ENCODE measurements around the gene CHCT1. TPM values are rescaled to one million over a fixed set of nuclear protein-coding genes. Genes with fewer than 3 reads are reported as not detected.

The CHCT1 gene
- total and polyA plus RNA-seq, 2 of the 8 experiments (the other 6 are each of a cell fraction or from before 2014, with no cell fraction given): 0.06 TPM; not detected in 1

DNA sequence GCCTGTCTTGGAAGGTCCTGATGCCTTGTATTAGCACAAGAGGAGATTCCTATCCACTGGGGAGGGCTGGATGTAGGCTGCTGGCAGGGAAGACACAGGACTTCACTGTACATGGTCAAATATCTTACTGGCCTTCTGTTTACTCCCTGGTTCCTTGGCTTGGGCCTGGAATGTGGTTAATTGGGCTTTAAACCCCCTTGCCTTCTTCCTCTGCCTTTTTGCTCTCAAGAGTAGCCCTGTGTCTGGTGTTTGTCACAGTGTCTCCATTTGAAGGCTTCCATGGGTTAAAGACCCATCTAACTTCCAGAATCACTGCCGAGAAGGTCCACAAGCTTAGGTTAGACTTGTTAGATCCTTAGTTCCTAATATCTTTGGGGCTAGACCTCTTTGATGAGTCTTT lies 7.1 kb upstream of the CHCT1 start:
- Histone ChIP-seq H2BK12ac (ENCODE audit: low read depth, low read length) (no peak overlapping the region), H4K8ac (ENCODE audit: extremely low read depth, insufficient read depth, low read length) (no peak overlapping the region), H4K20me1 (replicated peaks in 1 of 2; ENCODE audit: control insufficient read depth in 1 of 2, insufficient read depth in 2 of 2, low read length in 2 of 2) (no peaks in the 10 kb centered on the region), H3K27me3 (replicated peaks in 1 of 4; ENCODE audit: control insufficient read depth in 3 of 4, extremely low read depth in 1 of 4, insufficient read depth in 3 of 4, low read length in 3 of 4) (no peaks in the 10 kb centered on the region), H3K18ac (ENCODE audit: extremely low read depth, low read length) (no peak overlapping the region), H2BK120ac (replicated peaks; ENCODE audit: low read depth, low read length) (no peak overlapping the region), H3K4me1 (replicated peaks in 1 of 4; ENCODE audit: control insufficient read depth in 3 of 4, insufficient read depth in 4 of 4, low read length in 3 of 4) (no peaks in the 10 kb centered on the region), H3K27ac (ENCODE audit: low read depth, low read length) (no peak overlapping the region), H3K9me3 (ENCODE audit: insufficient read depth in 2 of 2, low read depth in 1 of 2, low read length in 1 of 2) (peaks cover 0 to under 1% of the 10 kb centered on the region in 2 experiments; a peak in 1 of 4 replicates), H3K4me3 (ENCODE audit: extremely low read depth in 1 of 4, insufficient read depth in 2 of 4, low read depth in 3 of 4, low read length in 4 of 4) (no peak overlapping the region), H2BK5ac (ENCODE audit: low read depth, low read length) (no peak overlapping the region), H3K9ac (replicated peaks in 1 of 4; ENCODE audit: extremely low read depth in 1 of 4, low read depth in 3 of 4, low read length in 3 of 4) (no peak overlapping the region), H3K79me1 (ENCODE audit: low read depth, low read length) (no peaks in the 10 kb centered on the region), H3K4me2 (ENCODE audit: insufficient read depth in 1 of 2, low read depth in 2 of 2, low read length in 2 of 2) (no peak overlapping the region), H3K4ac (replicated peaks; ENCODE audit: insufficient read length, low read depth, low read length) (no peak overlapping the region), H2BK15ac (ENCODE audit: low read length) (no peak overlapping the region), H4K5ac (ENCODE audit: insufficient read length, low read depth, low read length) (no peak overlapping the region), H3K23ac (ENCODE audit: insufficient read length) (no peak overlapping the region), H2AK5ac (ENCODE audit: low read depth, low read length) (no peak overlapping the region), H3K56ac (replicated peaks; ENCODE audit: insufficient read length, low read depth, low read length) (no peak overlapping the region), H3K14ac (ENCODE audit: insufficient read length) (no peak overlapping the region), H3K23me2 (ENCODE audit: low read depth, low read length) (no peaks in the 10 kb centered on the region), H2BK20ac (ENCODE audit: low read length) (no peak overlapping the region), H3K36me3 (ENCODE audit: control insufficient read depth in 2 of 4, insufficient read depth in 4 of 4, low read length in 3 of 4) (no peaks in the 10 kb centered on the region), H2AFZ (ENCODE audit: low read length) (0 out of 2 replicates have a peak overlapping the region, but pooled peaks have one; percentile 11), H4K91ac (replicated peaks; ENCODE audit: insufficient read length, low read length) (no peak overlapping the region), H3K79me2 (ENCODE audit: control insufficient read depth in 1 of 2, insufficient read depth in 2 of 2, low read length in 2 of 2) (no peaks in the 10 kb centered on the region)
- ChIA-PET POLR2A (ENCODE audit: partially characterized antibody) (interaction anchor here (2.4 kb wide), 1 partner anchor 11 kb away, joined by 7 read pairs; no protein-coding TSS in a partner anchor), CTCF (ENCODE audit: partially characterized antibody) (interaction anchor here (0.7 to 1.4 kb wide), 2 partner anchors 48 to 99 kb away, joined by 3 read pairs; no protein-coding TSS in a partner anchor)
- WGBS, 2 experiments (ENCODE audit: extremely low coverage in 1 of 2, insufficient coverage in 1 of 2, insufficient read length in 1 of 2, insufficient replicate concordance in 2 of 2, low coverage in 1 of 2, low lambda C conversion rate in 2 of 2, missing lambda C conversion rate in 1 of 2): 94% methylated on average over 1 of the region's 1 CpG; no CpG with 5 or more reads in 1 of the 2 experiments
- DNase-seq (ENCODE audit: low read depth in 1 of 2, low spot score in 2 of 2) (no peak), FAIRE-seq (no peak)
- TF ChIP-seq TCF12 (IDR thresholded peaks at IDR 0.05; ENCODE audit: low read depth, low read length) (no peak), BCL11A (IDR thresholded peaks at IDR 0.05; ENCODE audit: low read depth in 2 of 2, low read length in 2 of 2) (no peak), E2F6 (IDR thresholded peaks at IDR 0.05) (no peak), TEAD4 (IDR thresholded peaks at IDR 0.05; ENCODE audit: low read depth, low read length) (no peak), CBX5 (IDR thresholded peaks at IDR 0.05; ENCODE audit: low read depth, low read length) (no peak), FOSL1 (IDR thresholded peaks at IDR 0.05; ENCODE audit: insufficient read depth, low read depth, low read length) (no peak), USF2 (IDR thresholded peaks at IDR 0.05; ENCODE audit: low read length) (no peak), RNF2 (IDR thresholded peaks at IDR 0.05; ENCODE audit: borderline replicate concordance, low read depth, low read length, missing control alignments, poor library complexity, severe bottlenecking) (no peak), MAFK (IDR thresholded peaks at IDR 0.05; ENCODE audit: low read depth, low read length) (no peak)

Data from H1 (cell line).